Activated CD4-positive, alpha-beta T cell treated with anti-CD3 and anti-CD28 coated beads for 24 hours (primary cell): ENCODE data around the gene ZNF407.

Source experiments
- DNase-seq, 2 donors: peaks; one replicate each; pipeline ENCODE4 v3.0.0-alpha.2; 2020; ENCODE audit warnings: low read depth in 2 of 2

ZNF407 gene

GRCh38 chr18:75009296-75009695 is 411.6 kb downstream of the ZNF407 start:
- DNase-seq: no peak

GRCh38 chr18:75009878-75010277 is 412.2 kb downstream of the ZNF407 start:
- DNase-seq: no peak

- no peak for DNase-seq
Observed at GRCh38 chr18:75010278-75010677, 412.6 kb downstream of the ZNF407 start.

- no peak for DNase-seq
Observed at GRCh38 chr18:75010689-75011088, 413.0 kb downstream of the ZNF407 start.

GRCh38 chr18:75016025-75016717 is 418.5 kb downstream of the ZNF407 start:
- no peak for DNase-seq

- DNase-seq: no peak
Observed at GRCh38 chr18:75023473-75023872, 425.8 kb downstream of the ZNF407 start.

GRCh38 chr18:75024871-75025270 is 427.2 kb downstream of the ZNF407 start:
- no peak for DNase-seq

- DNase-seq: no peak
Observed at GRCh38 chr18:75025573-75025972, 427.9 kb downstream of the ZNF407 start.

GRCh38 chr18:75029481-75029880 is 431.8 kb downstream of the ZNF407 start:
- DNase-seq: no peak

- DNase-seq: no peak
Observed at GRCh38 chr18:75031717-75032317, 434.1 kb downstream of the ZNF407 start.

GRCh38 chr18:75033516-75033915 is 435.8 kb downstream of the ZNF407 start:
- DNase-seq: no peak

GRCh38 chr18:75034937-75035336 is 437.3 kb downstream of the ZNF407 start:
- DNase-seq: no peak

- DNase-seq: no peak
Observed at GRCh38 chr18:75035928-75036327, 438.3 kb downstream of the ZNF407 start.

GRCh38 chr18:75036917-75037688 is 439.4 kb downstream of the ZNF407 start:
- no peak for DNase-seq

- DNase-seq: no peak
Observed at GRCh38 chr18:75037689-75037955, 440.0 kb downstream of the ZNF407 start.

- DNase-seq: no peak
Observed at GRCh38 chr18:75041586-75041985, 443.9 kb downstream of the ZNF407 start.

- DNase-seq: no peak
Observed at GRCh38 chr18:75043478-75043877, 445.8 kb downstream of the ZNF407 start.

GRCh38 chr18:75044296-75044695 is 446.6 kb downstream of the ZNF407 start:
- DNase-seq: no peak

GRCh38 chr18:75044791-75045190 is 447.1 kb downstream of the ZNF407 start:
- DNase-seq: no peak

GRCh38 chr18:75045272-75045671 is 447.6 kb downstream of the ZNF407 start:
- no peak for DNase-seq

- no peak for DNase-seq
Observed at GRCh38 chr18:75047240-75047961, 449.7 kb downstream of the ZNF407 start.

GRCh38 chr18:75048776-75049454 is 451.2 kb downstream of the ZNF407 start:
- no peak for DNase-seq
